ENCODE measurements around the gene LAMC3.

Gene LAMC3

GRCh38 chr9:131008909-131009618, at the start of gene LAMC3:
Gene LAMC3 (plus strand): TSS chr9:131009174. CDS start chr9:131009215, 41 bp downstream.
- FAIRE-seq = no peak

- FAIRE-seq = no peak
Observed at GRCh38 chr9:130959809-130960334, 49.1 kb upstream of the LAMC3 start.

GRCh38 chr9:130960522-130961378, 48.2 kb upstream of the LAMC3 start:
- no peak for FAIRE-seq

GRCh38 chr9:130961511-130962300, 47.3 kb upstream of the LAMC3 start:
- no peak for FAIRE-seq

- FAIRE-seq = no peak
Observed at GRCh38 chr9:130962418-130963316, 46.3 kb upstream of the LAMC3 start.

GRCh38 chr9:130963337-130963908, 45.6 kb upstream of the LAMC3 start:
- no peak for FAIRE-seq

- FAIRE-seq = no peak
Observed at GRCh38 chr9:130963916-130964315, 45.1 kb upstream of the LAMC3 start.

GRCh38 chr9:130965680-130966079, 43.3 kb upstream of the LAMC3 start:
- FAIRE-seq = no peak

GRCh38 chr9:130970052-130970451, 38.9 kb upstream of the LAMC3 start:
- FAIRE-seq = no peak

GRCh38 chr9:130970855-130971254, 38.1 kb upstream of the LAMC3 start:
- no peak for FAIRE-seq

- FAIRE-seq = no peak
Observed at GRCh38 chr9:130971294-130971849, 37.6 kb upstream of the LAMC3 start.

- no peak for FAIRE-seq
Observed at GRCh38 chr9:130972277-130972956, 36.6 kb upstream of the LAMC3 start.

GRCh38 chr9:130972957-130973685, 35.9 kb upstream of the LAMC3 start:
- no peak for FAIRE-seq

- no peak for FAIRE-seq
Observed at GRCh38 chr9:130973686-130974281, 35.2 kb upstream of the LAMC3 start.

GRCh38 chr9:130974697-130975096, 34.3 kb upstream of the LAMC3 start:
- no peak for FAIRE-seq

- no peak for FAIRE-seq
Observed at GRCh38 chr9:130975156-130975555, 33.8 kb upstream of the LAMC3 start.

GRCh38 chr9:130975932-130976841, 32.8 kb upstream of the LAMC3 start:
- no peak for FAIRE-seq

- FAIRE-seq = no peak
Observed at GRCh38 chr9:130977811-130978221, 31.2 kb upstream of the LAMC3 start.

All from endometrium (tissue), 2 donors.